HFFc6 (cell line): ENCODE data around the gene MEIOSIN. TPM values are rescaled to one million over a fixed set of nuclear protein-coding genes. Genes with fewer than 3 reads are reported as not detected.

ENCODE experiments used
- DNase-seq: peaks from one replicate; pipeline ENCODE4 v3.0.0-alpha.2; 2018
- H3K27ac Mint-ChIP-seq: 2 replicates; pipeline ENCODE4 v1.8.0; 2020; ENCODE audit warnings: mild to moderate bottlenecking, mixed read lengths
- H3K27me3 Mint-ChIP-seq: 2 replicates; pipeline ENCODE4 v1.8.0; 2021; ENCODE audit warnings: mild to moderate bottlenecking, moderate library complexity, mixed read lengths; ENCODE audit not compliant: insufficient read depth
- H3K36me3 Mint-ChIP-seq: 2 replicates; pipeline ENCODE4 v1.8.0; 2021; ENCODE audit warnings: low read depth, mixed read lengths
- H3K4me1 Mint-ChIP-seq: 2 replicates; pipeline ENCODE4 v1.8.0; 2020; ENCODE audit warnings: low read depth, mixed read lengths
- H3K4me3 Mint-ChIP-seq: 2 replicates; pipeline ENCODE4 v1.8.0; 2020; ENCODE audit warnings: mild to moderate bottlenecking, moderate library complexity, mixed read lengths
- H3K9me3 Mint-ChIP-seq: 2 replicates; pipeline ENCODE4 v1.8.0; 2020; ENCODE audit warnings: mild to moderate bottlenecking, mixed read lengths
- CTCF ChIP-seq: fragments of 200-600 bp; sonication (generic); IDR thresholded peaks from 2 replicates; pipeline ENCODE4 v1.5.0; 2021; ENCODE audit warnings: antibody characterized with exemption, mild to moderate bottlenecking
- total RNA-seq, 6 experiments: library from RNA; stranded (reverse); fragmentation: NEBNext Ultra II Directional; extraction: Animal tissue kit (Norgen Biotek cat#: 25700); gene quantifications; 2 replicates in 1 of 6; 3 replicates in 5 of 6; pipeline ENCODE4 v1.2.3, GENCODE V29; 2021

The MEIOSIN gene
- total RNA-seq, 6 experiments from 2014 or later = not detected

DNA sequence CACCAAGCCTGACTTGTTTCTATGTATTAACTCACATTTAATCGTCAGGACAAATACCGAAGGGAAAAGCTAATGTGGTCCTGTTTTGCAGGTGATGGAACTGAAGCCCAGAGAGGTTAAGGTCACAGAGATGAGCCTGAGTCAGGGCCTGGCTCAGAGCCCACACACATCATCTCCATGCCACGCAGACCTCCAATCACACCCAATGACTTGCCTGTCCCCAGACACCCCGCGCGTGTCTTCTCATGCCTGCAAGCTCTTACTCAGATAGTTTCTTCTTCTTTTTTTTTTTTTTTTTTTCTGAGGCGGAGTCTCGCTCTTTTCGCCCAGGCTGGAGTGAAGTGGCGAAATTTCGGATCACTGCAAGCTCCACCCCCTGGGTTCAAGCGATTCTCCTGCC, 19.4 kb downstream of the MEIOSIN start:
- Mint-ChIP-seq H3K36me3 (no peaks in the 10 kb centered on the region), H3K4me1 (no peaks in the 10 kb centered on the region; the same call in none of the 2 replicates), H3K27me3 (peaks cover 1% of the 10 kb centered on the region; the same call in 1 of the 2 replicates), H3K27ac (no peak overlapping the region), H3K4me3 (no peak overlapping the region), H3K9me3 (no peaks in the 10 kb centered on the region)
- no peak for DNase-seq
- TF ChIP-seq CTCF = no peak

DNA sequence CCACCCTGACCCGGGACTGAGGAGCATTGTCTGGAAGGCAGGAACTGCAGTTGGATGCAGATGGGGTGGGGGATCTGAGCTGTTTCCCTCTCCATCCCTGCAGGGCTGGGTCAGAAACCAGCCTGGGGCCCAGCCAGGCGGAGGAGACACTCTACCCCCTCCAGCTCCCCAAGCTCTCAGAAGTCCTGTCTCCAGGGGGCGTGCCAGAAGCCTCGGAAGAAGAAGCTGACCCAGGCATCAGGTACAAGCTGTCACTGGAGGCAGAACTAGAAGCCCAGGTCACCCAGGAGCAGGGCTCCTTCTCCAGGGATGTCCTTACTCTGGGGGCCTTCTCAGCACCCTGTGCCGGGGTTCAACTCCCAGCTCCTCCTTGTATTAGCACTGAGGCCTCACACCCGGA, 20.3 kb downstream of the MEIOSIN start:
- no peaks in the 10 kb centered on the region for H3K36me3 Mint-ChIP-seq
- no peak overlapping the region for H3K4me3 Mint-ChIP-seq
- peak; percentile 18; the same call in 1 of the 2 replicates for TF ChIP-seq CTCF
- no peak for DNase-seq
- no peaks in the 10 kb centered on the region; the same call in 1 of the 2 replicates for H3K4me1 Mint-ChIP-seq
- H3K27me3 Mint-ChIP-seq = peaks cover 5% of the 10 kb centered on the region
- H3K27ac Mint-ChIP-seq = no peak overlapping the region
- no peaks in the 10 kb centered on the region for H3K9me3 Mint-ChIP-seq

DNA sequence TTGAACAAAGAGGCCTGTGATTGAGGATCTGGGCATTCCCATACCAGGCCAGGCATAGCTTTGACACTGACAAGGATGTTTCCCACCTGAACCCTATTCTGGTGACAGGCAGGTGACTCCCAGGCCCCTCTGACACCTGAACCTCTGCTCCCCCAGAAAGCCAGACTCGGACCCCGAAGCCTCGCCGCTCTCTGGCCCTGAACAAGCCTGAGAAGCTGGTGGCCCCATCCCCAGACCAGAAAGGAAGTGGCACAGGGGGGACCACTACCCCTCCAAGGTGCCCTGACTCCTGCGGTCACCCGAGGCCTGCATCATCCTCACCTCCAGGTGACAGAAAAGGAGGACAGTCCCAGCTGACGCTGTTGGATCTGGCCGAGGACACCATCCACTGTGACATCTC, 21.1 kb downstream of the MEIOSIN start:
- Mint-ChIP-seq H3K4me3 (no peak overlapping the region), H3K27me3 (peaks cover 10% of the 10 kb centered on the region), H3K9me3 (no peaks in the 10 kb centered on the region), H3K36me3 (no peaks in the 10 kb centered on the region), H3K27ac (no peak overlapping the region), H3K4me1 (no peaks in the 10 kb centered on the region; the same call in 1 of the 2 replicates)
- DNase-seq = no peak
- TF ChIP-seq CTCF = no peak

- no peak for TF ChIP-seq CTCF
- DNase-seq = no peak
- Mint-ChIP-seq H3K36me3 (no peaks in the 10 kb centered on the region), H3K4me1 (no peaks in the 10 kb centered on the region; the same call in 1 of the 2 replicates), H3K27me3 (peaks cover 13% of the 10 kb centered on the region), H3K9me3 (no peaks in the 10 kb centered on the region), H3K27ac (no peak overlapping the region), H3K4me3 (no peak overlapping the region)
Measured at GRCh38 chr19:45757695-45758094, 24.5 kb downstream of the MEIOSIN start.

- no peak overlapping the region for H3K27ac Mint-ChIP-seq
- no peaks in the 10 kb centered on the region for H3K36me3 Mint-ChIP-seq
- no peak for TF ChIP-seq CTCF
- H3K27me3 Mint-ChIP-seq = peaks cover 13% of the 10 kb centered on the region
- no peak overlapping the region for H3K4me3 Mint-ChIP-seq
- no peaks in the 10 kb centered on the region for H3K4me1 Mint-ChIP-seq
- no peaks in the 10 kb centered on the region for H3K9me3 Mint-ChIP-seq
- DNase-seq = no peak
Measured at GRCh38 chr19:45758921-45759320, 25.7 kb downstream of the MEIOSIN start.

DNA sequence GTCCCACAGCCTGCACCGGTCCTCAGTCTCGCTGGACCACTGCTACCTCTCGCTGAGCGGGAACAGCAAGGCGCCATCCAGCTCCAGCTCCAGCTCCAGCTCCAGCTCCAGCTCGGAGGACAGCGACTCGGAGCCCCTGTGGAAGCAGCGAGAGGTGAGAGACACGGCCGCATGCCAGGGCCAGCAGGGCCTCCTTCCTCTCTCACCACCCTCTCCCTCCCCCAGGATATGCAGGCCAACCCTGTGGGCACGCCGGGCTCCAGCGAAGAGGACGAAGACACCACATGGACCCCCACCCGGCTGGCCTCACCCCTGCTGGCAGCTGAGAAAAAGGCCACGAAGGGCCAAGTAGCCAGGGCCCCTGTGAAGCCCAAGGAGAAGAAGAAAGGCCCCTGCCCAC, 28.5 kb downstream of the MEIOSIN start:
- Mint-ChIP-seq H3K27me3 (peaks cover 16% of the 10 kb centered on the region), H3K4me3 (no peak overlapping the region), H3K9me3 (no peaks in the 10 kb centered on the region), H3K27ac (no peak overlapping the region), H3K36me3 (no peaks in the 10 kb centered on the region), H3K4me1 (peaks cover 7% of the 10 kb centered on the region; the same call in 1 of the 2 replicates)
- no peak for TF ChIP-seq CTCF
- no peak for DNase-seq
